NCI-H446 treated with DMSO at 0.1 percent for 48 hours (cell line): Measurements from ENCODE around the gene TATDN2.
"Not testable (repeated sequence)": the region's sequence is repeated elsewhere in the genome, so short reads cannot be mapped to it uniquely, and the experiment has no call there.

Source experiments
- DNase-seq: peaks from one replicate; lab custom pipeline; 2025; lab: John Stamatoyannopoulos, UW

TATDN2 gene

DNA sequence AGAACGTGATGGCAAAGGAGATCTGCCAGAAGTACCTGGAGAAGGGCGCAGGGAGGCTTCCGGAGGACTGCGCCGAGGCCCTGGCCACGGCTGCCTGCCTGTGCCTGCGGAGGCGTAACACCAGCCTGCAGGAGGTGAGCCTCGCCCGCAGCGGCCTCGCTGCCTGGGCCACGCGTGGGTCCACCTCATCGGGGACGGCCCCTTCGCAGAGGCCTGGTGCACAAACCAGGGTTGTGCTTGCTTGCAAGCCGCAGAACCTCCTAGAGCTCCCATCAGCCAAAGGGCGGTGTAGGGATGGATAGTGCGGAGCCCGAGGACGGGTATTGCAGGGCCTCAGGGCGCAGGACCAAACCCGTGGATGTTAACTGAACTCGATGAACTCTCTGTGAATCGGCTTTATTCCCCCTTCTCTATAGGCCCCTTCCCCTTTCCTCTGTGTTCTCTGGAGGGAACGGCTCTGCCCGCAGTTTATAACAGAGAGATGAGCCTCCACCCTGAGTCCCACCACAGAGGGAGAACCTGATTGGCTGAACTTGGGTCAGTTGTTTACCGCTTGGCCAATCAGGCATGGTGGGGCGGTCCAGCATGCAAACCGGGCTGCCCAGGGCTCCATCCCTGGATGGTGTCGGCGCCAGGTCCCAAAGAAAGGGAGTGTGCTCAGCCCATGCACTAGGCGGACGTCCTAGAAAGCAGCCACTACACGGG lies 13.6 kb upstream of the TATDN2 start:
- DNase-seq: no peak

GRCh38 chr3:10235551-10235950 lies 12.7 kb upstream of the TATDN2 start:
- DNase-seq: no peak

- DNase-seq: no peak
Observed at GRCh38 chr3:10238345-10239183, 9.7 kb upstream of the TATDN2 start.

DNA sequence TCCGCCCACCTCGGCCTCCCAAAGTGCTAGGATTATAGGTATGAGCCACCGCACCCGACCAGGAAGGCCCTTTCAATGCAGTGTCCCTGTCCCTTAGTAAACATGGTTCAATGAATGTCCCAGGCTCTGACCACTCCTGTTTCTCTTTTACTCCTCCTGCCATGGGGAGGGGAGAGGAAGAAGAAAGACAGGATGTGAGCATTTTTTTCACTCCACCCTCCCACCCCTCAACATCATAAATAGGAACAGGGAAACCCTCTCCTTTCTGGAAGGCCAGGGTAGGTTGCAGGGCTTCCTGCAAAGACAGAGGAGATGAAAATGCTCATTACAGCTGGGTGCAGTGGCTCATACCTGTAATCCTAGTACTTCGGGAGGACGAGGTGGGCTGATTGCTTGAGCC lies 7.5 kb upstream of the TATDN2 start:
- DNase-seq: no peak

DNA sequence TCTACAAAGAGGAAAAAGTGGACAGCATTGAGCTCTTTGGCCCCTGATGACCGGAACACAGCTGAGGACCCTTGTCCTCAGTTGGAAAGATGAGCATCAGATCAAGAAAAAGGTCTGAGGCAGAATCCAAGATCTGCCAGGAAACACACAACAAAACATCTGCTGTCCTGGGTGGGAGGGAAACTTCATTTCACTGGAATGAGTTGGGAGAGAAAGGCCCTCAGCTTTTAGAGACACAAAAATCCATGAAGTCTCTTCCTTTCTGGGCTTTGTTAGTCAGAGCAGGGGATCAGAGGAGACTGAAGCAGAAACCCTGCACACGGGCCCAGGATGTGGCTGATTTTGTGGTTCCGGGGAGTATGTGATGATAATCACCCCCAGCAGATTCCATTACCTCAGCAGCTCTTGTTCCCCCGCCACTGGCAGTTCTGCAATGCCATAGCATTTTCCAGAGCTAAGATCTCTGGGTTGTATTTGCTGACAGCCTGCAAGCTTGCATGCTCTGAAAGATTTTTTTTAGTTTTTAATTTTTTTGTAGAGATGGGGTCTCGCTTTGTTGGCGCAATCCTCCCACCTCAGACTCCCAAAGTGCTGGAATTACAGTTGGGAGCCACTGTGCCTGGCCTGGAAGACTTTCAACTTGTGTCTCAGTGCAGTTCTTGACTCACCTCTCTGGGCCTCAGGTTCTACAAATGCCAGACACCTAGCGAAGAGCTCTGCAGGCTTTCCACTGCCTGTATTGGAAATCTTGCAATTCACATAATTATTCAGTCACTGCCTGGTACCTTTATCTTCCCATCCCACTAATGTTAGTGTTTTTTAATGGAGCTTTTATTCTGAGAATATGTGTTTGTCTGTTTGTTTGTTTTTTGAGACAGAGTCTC lies 5.8 kb upstream of the TATDN2 start:
- DNase-seq: no peak

- no peak for DNase-seq
Observed at GRCh38 chr3:10244009-10244408, 4.2 kb upstream of the TATDN2 start.

- DNase-seq: no peak
Observed at GRCh38 chr3:10245081-10245712, 3.1 kb upstream of the TATDN2 start.

- DNase-seq: no peak
Observed at GRCh38 chr3:10247679-10248183, 528 bp upstream of the TATDN2 start.

- no peak for DNase-seq
Observed at GRCh38 chr3:10248984-10249748, 907 bp downstream of the TATDN2 start.

DNA sequence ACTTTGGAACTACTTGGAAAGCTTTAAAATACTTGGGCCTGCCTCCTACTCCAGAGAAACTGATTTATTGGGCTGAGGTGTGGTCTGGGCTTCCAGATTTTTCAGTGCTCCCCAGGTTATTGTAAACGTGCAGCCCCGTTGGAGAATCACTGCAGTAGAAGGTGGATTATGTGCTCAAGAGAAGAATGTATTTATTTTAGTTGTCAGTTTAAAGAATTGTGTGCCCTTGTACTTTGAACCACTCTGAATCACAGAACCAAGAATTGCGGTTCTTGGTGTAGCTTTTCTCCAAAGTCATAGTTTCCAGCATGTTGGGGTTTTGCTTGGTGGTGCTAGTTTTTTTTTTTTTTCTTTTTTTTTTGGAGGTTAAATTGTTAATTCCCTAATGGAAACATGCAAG lies 1.6 kb downstream of the TATDN2 start:
- no peak for DNase-seq

- no peak for DNase-seq
Observed at GRCh38 chr3:10251006-10251405, 2.7 kb downstream of the TATDN2 start.

DNA sequence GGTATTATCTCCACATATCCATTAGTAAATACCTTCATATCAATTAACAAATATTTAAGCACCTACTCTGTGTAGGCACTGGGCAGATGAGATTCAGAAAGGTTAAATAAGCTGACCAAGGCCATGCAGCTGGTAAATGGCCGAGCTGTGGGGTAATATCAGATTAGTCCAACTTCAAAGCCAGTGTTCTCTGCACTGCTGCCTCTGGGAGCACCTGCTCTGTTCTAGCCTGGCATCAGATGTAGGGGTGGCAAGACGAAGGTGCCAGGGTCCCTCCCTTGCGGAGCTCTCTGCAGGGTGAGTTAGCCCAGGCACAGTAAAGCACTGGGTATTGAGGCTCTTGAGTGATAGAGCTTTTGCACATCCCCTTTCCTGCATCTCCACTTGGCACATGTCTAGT lies 5.5 kb downstream of the TATDN2 start:
- no peak for DNase-seq

DNA sequence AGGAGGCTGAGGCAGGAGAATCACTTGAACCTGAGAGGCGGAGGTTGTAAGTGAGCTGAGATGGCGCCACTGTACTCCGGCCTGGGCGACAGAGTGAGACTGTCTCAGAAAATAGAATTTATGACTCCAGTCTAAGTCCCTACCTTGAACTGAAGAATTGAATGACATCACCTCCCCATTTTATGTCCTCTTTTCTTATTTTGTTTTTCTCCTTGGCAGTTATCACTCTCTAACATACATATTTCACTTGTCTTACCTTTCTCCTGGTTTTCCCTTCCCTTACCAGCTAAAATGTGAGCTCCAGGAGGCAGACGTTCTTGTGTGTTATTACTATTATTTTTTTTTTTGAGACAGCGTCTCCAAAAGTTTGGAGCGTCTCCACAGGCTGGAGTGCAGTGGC lies 7.6 kb downstream of the TATDN2 start:
- no peak for DNase-seq

DNA sequence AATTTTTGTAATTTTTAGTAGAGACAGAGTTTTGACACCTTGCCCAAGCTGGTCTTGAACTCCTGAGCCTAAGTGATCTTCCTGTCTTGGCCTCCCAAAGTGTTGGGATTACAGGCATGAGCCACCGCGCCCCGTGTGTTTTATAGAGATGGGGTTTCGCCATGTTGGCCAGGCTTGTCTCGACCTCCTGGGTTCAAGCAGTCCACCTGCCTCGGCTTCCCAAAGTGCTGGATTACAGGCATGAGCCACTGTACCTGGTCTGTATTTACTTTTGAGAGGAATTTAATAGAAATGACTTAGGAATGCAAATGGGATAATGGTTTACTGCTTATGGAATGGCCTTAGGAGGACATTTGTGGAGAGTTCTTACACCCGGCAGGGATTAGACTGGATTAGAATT lies 10.8 kb downstream of the TATDN2 start:
- DNase-seq: no peak

- DNase-seq: no peak
Observed at GRCh38 chr3:10259798-10260197, 11.5 kb downstream of the TATDN2 start.

DNA sequence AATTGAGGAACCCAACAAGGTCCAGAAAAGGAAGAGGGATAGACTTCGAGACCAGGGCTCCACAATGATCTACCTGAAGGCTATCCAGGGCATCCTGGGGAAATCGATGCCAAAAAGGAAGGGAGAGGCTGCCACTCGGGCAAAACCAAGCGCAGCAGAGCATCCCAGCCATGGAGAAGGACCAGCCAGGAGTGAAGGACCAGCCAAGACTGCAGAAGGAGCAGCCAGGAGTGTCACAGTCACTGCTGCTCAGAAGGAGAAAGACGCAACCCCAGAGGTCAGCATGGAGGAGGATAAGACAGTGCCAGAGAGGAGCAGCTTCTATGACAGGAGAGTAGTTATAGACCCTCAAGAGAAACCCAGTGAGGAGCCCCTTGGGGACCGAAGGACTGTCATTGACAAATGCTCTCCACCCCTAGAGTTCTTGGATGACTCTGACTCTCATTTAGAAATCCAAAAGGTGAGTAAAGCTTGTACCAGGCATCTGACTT lies 12.0 kb downstream of the TATDN2 start:
- no peak for DNase-seq

DNA sequence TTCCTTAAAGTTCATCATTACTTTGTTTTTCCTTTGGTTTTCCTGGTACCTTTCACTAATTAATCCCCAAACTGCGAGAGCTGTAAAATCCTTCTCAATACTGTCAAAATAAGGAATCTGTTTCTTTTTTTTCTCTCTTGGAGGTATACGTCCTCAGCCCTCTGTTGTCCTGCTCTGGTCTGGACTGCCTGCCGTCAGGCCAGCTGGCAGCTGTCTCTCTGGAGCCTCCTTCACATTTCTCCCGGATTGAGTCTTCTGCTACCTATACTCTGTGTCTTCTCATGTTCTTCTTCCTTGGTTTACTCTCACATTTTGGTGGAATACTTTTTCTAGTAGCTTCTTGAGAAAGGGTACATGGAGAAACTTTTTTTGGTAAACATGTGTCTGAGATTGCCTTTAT lies 13.8 kb downstream of the TATDN2 start:
- DNase-seq: no peak

GRCh38 chr3:10263646-10264363 lies 15.5 kb downstream of the TATDN2 start:
- DNase-seq: no peak

DNA sequence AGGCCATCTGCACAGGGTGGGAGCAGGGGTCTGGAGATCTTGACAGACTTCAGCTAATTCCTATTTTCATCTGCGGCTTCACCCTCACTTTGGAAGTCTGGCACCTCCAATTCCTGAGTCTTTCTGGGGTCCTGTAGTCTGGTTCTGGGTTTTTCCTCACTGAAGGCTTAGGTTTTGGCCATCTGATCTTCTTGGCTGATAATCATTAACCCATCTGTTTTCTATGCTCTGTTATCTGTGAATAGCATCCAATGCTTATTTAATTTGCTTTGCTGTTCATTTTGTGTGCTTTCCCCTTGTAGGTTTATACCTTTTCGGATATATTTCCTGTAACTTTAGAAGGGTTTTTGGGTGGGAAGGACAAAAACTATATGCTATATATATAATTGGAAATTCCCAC lies 17.6 kb downstream of the TATDN2 start:
- no peak for DNase-seq

DNA sequence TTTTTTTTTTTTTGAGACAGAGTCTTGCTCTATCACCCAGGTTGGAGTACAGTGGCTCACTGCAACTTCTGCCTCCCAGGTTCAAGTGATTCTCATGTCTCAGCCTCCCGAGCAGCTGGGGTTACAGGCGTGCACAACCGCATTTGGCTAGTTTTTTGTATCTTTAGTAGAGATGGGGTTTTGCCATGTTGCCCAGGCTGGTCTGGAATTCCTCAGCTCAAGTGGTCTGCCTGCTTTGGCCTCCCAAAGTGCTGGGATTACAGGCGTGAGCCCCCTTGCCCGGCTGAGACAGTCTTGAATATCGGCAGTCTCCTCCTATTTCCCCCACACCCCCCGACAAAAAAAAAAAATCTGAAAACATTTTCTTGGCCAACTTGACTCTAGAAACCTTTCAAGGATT lies 18.7 kb downstream of the TATDN2 start:
- not testable (repeated sequence) for DNase-seq
